SK-N-SH treated with all-trans-retinoic acid at 6 μM for 48 hours (cell line): ENCODE results near the gene POU2AF3.

Source experiments
- ARNTL ChIP-seq: fragments of 450-650 bp; formaldehyde crosslinking; IDR thresholded peaks from 2 replicates; pipeline ENCODE4 v1.5.0; 2020; ENCODE audit warnings: low read depth, mild to moderate bottlenecking, moderate library complexity, borderline replicate concordance
- CREB5 ChIP-seq: fragments of 250-450 bp; sonication (Bioruptor Pico); IDR thresholded peaks from 2 replicates; pipeline ENCODE4 v1.5.1; 2020; ENCODE audit warnings: low read depth, mild to moderate bottlenecking, moderate library complexity
- ESRRG ChIP-seq: fragments of 250-450 bp; sonication (Bioruptor Pico); IDR thresholded peaks from 2 replicates; pipeline ENCODE4 v1.6.1; 2021; ENCODE audit warnings: mild to moderate bottlenecking
- OSR1 ChIP-seq: fragments of 250-450 bp; sonication (Bioruptor Pico); IDR thresholded peaks from 2 replicates; pipeline ENCODE4 v1.8.0; 2022; ENCODE audit warnings: moderate library complexity, mild to moderate bottlenecking, inconsistent platforms
- PPARA ChIP-seq: fragments of 250-450 bp; sonication (Bioruptor Pico); IDR thresholded peaks from 2 replicates; pipeline ENCODE4 v1.5.0; 2020; ENCODE audit warnings: mild to moderate bottlenecking, borderline replicate concordance
- SNAI2 ChIP-seq: fragments of 250-450 bp; sonication (Bioruptor Pico); IDR thresholded peaks from 2 replicates; pipeline ENCODE4 v1.5.0; 2020; ENCODE audit warnings: mild to moderate bottlenecking, moderate library complexity
- ZC3H10 ChIP-seq: fragments of 250-450 bp; sonication (Bioruptor Pico); IDR thresholded peaks from 2 replicates; pipeline ENCODE4 v1.5.1; 2021; ENCODE audit warnings: mild to moderate bottlenecking, moderate library complexity
- ZFP3 ChIP-seq: fragments of 250-450 bp; sonication (Bioruptor Pico); IDR thresholded peaks from 2 replicates; pipeline ENCODE4 v1.5.0; 2020; ENCODE audit warnings: mild to moderate bottlenecking, moderate library complexity
- ZNF565 ChIP-seq: fragments of 450-650 bp; formaldehyde crosslinking; conservative IDR thresholded peaks from 2 replicates; pipeline ENCODE4 v1.5.0; 2020; ENCODE audit warnings: low read depth, mild to moderate bottlenecking, moderate library complexity
- ZNF8 ChIP-seq: fragments of 450-650 bp; formaldehyde crosslinking; IDR thresholded peaks from 2 replicates; pipeline ENCODE4 v1.5.0; 2020; ENCODE audit warnings: mild to moderate bottlenecking, moderate library complexity

GRCh38 chr11:111355956-111356659 lies 57.8 kb downstream of the POU2AF3 start:
- TF ChIP-seq ZFP3 (CRISPR knock-in tag) (no peak), ARNTL (no peak), ESRRG (CRISPR knock-in tag) (no peak), ZNF565 (CRISPR knock-in tag) (no peak), PPARA (CRISPR knock-in tag) (no peak), OSR1 (no peak), SNAI2 (CRISPR knock-in tag) (no peak), CREB5 (CRISPR knock-in tag) (no peak), ZC3H10 (CRISPR knock-in tag) (no peak), ZNF8 (CRISPR knock-in tag) (no peak)
